ENCODE measurements around the gene JAK2. TPM values are rescaled to one million over a fixed set of nuclear protein-coding genes. Genes with fewer than 3 reads are reported as not detected.

Gene JAK2
- total RNA-seq, 3 donors from 2014 or later = 39.9 to 44.5 (median 41.6) TPM

- H3K4me1 Mint-ChIP-seq (ENCODE audit: low read depth) = no peaks in the 10 kb centered on the region
- H3K36me3 Mint-ChIP-seq (ENCODE audit: insufficient read depth) = peaks cover 30% of the 10 kb centered on the region
- H3K9me3 Mint-ChIP-seq = peaks cover 3% of the 10 kb centered on the region
- no peaks in the 10 kb centered on the region for H3K27me3 Mint-ChIP-seq (ENCODE audit: low read depth)
- ATAC-seq (no peak), DNase-seq (no peak)
- H3K4me3 Mint-ChIP-seq = no peak overlapping the region
These were observed 126.6 kb downstream of the JAK2 start for GRCh38 chr9:5111696-5112095.

- peaks cover 3% of the 10 kb centered on the region for H3K9me3 Mint-ChIP-seq
- peaks cover 33% of the 10 kb centered on the region for H3K36me3 Mint-ChIP-seq (ENCODE audit: insufficient read depth)
- H3K27me3 Mint-ChIP-seq (ENCODE audit: low read depth) = no peaks in the 10 kb centered on the region
- peaks cover under 1% of the 10 kb centered on the region for H3K4me1 Mint-ChIP-seq (ENCODE audit: low read depth)
- DNase-seq = no peak
- ATAC-seq = peak in 1 of 2 donors; percentile 18
- no peak overlapping the region for H3K4me3 Mint-ChIP-seq
These were observed 127.1 kb downstream of the JAK2 start for GRCh38 chr9:5112109-5112592.

- DNase-seq (no peak), ATAC-seq (no peak)
- H3K9me3 Mint-ChIP-seq = peaks cover 3% of the 10 kb centered on the region
- no peak overlapping the region for H3K4me3 Mint-ChIP-seq
- peaks cover 31% of the 10 kb centered on the region for H3K36me3 Mint-ChIP-seq (ENCODE audit: insufficient read depth)
- no peaks in the 10 kb centered on the region for H3K27me3 Mint-ChIP-seq (ENCODE audit: low read depth)
- H3K4me1 Mint-ChIP-seq (ENCODE audit: low read depth) = peaks cover 2% of the 10 kb centered on the region
These were observed 127.6 kb downstream of the JAK2 start for GRCh38 chr9:5112646-5113045.

- H3K4me3 Mint-ChIP-seq = no peak overlapping the region
- DNase-seq (no peak), ATAC-seq (no peak)
- no peaks in the 10 kb centered on the region for H3K27me3 Mint-ChIP-seq (ENCODE audit: low read depth)
- peaks cover 35% of the 10 kb centered on the region for H3K36me3 Mint-ChIP-seq (ENCODE audit: insufficient read depth)
- H3K4me1 Mint-ChIP-seq (ENCODE audit: low read depth) = peaks cover 2% of the 10 kb centered on the region
- H3K9me3 Mint-ChIP-seq = peaks cover 3% of the 10 kb centered on the region
These were observed 128.5 kb downstream of the JAK2 start for GRCh38 chr9:5113523-5113922.

- no peaks in the 10 kb centered on the region for H3K27me3 Mint-ChIP-seq (ENCODE audit: low read depth)
- no peak overlapping the region for H3K4me3 Mint-ChIP-seq
- H3K4me1 Mint-ChIP-seq (ENCODE audit: low read depth) = peaks cover 2% of the 10 kb centered on the region
- ATAC-seq (no peak), DNase-seq (no peak)
- H3K36me3 Mint-ChIP-seq (ENCODE audit: insufficient read depth) = peaks cover 37% of the 10 kb centered on the region
- peaks cover 3% of the 10 kb centered on the region for H3K9me3 Mint-ChIP-seq
These were observed 129.1 kb downstream of the JAK2 start for GRCh38 chr9:5113994-5114748.

- DNase-seq (no peak), ATAC-seq (no peak)
- Mint-ChIP-seq H3K36me3 (ENCODE audit: insufficient read depth) (peaks cover 43% of the 10 kb centered on the region), H3K4me1 (ENCODE audit: low read depth) (peaks cover 1% of the 10 kb centered on the region), H3K4me3 (no peak overlapping the region), H3K9me3 (no peaks in the 10 kb centered on the region), H3K27me3 (ENCODE audit: low read depth) (no peaks in the 10 kb centered on the region)
These were observed 137.0 kb downstream of the JAK2 start for GRCh38 chr9:5122116-5122515.

- no peak for DNase-seq
- no peak overlapping the region for H3K4me3 Mint-ChIP-seq
- H3K27me3 Mint-ChIP-seq (ENCODE audit: low read depth) = no peaks in the 10 kb centered on the region
- no peaks in the 10 kb centered on the region for H3K9me3 Mint-ChIP-seq
- peaks cover 43% of the 10 kb centered on the region for H3K36me3 Mint-ChIP-seq (ENCODE audit: insufficient read depth)
- no peak for ATAC-seq
- H3K4me1 Mint-ChIP-seq (ENCODE audit: low read depth) = no peaks in the 10 kb centered on the region
These were observed 137.4 kb downstream of the JAK2 start for GRCh38 chr9:5122516-5122915.

GRCh38 chr9:5140151-5140550 is 155.1 kb downstream of the JAK2 start:
- H3K36me3 Mint-ChIP-seq (ENCODE audit: insufficient read depth) = peaks cover 33% of the 10 kb centered on the region
- ATAC-seq (peak; percentile 55 to 82), DNase-seq (no peak)
- peaks cover 45% of the 10 kb centered on the region for H3K9me3 Mint-ChIP-seq
- peaks cover 5% of the 10 kb centered on the region for H3K4me1 Mint-ChIP-seq (ENCODE audit: low read depth)
- H3K27me3 Mint-ChIP-seq (ENCODE audit: low read depth) = no peaks in the 10 kb centered on the region
- no peak overlapping the region for H3K4me3 Mint-ChIP-seq

GRCh38 chr9:5144217-5144616 is 159.1 kb downstream of the JAK2 start:
- ATAC-seq (no peak), DNase-seq (no peak)
- no peaks in the 10 kb centered on the region for H3K27me3 Mint-ChIP-seq (ENCODE audit: low read depth)
- peaks cover 5% of the 10 kb centered on the region for H3K4me1 Mint-ChIP-seq (ENCODE audit: low read depth)
- no peak overlapping the region for H3K4me3 Mint-ChIP-seq
- H3K9me3 Mint-ChIP-seq = peaks cover 36% of the 10 kb centered on the region
- H3K36me3 Mint-ChIP-seq (ENCODE audit: insufficient read depth) = peaks cover 56% of the 10 kb centered on the region

GRCh38 chr9:5146241-5146640 is 161.2 kb downstream of the JAK2 start:
- no peaks in the 10 kb centered on the region for H3K27me3 Mint-ChIP-seq (ENCODE audit: low read depth)
- ATAC-seq (no peak), DNase-seq (no peak)
- no peak overlapping the region for H3K4me3 Mint-ChIP-seq
- peaks cover 57% of the 10 kb centered on the region for H3K36me3 Mint-ChIP-seq (ENCODE audit: insufficient read depth)
- H3K9me3 Mint-ChIP-seq = peaks cover 41% of the 10 kb centered on the region
- H3K4me1 Mint-ChIP-seq (ENCODE audit: low read depth) = no peaks in the 10 kb centered on the region

Other genes with a start within 250 kb of the JAK2 start
- gene AK3, start 244.1 kb upstream of the JAK2 start, total RNA-seq = 10 to 100 TPM; 14.7 to 21.3 (median 17.3) TPM
- 10 to 100 TPM; 59.8 to 63.4 (median 62.2) TPM for gene RCL1, start 192.3 kb upstream of the JAK2 start, total RNA-seq
- gene INSL6, start 200.4 kb downstream of the JAK2 start, total RNA-seq = not detected
- under 1 TPM in 1 of 3 donors, not detected in 2; 0.14 TPM for gene INSL4, start 246.1 kb downstream of the JAK2 start, total RNA-seq

All from activated T-cell treated with anti-CD3 and anti-CD28 coated beads, Interleukin-2, amount 50 U/mL, for 4 hours (primary cell).